ENCODE results near the gene SEMA5B.

- TF ChIP-seq MXI1 (conservative IDR thresholded peaks at IDR 0.05; ENCODE audit: poor library complexity, severe bottlenecking) (peak; percentile 62), CTCF (IDR thresholded peaks at IDR 0.05; ENCODE audit: poor library complexity, severe bottlenecking) (no peak), SMC3 (conservative IDR thresholded peaks at IDR 0.05; ENCODE audit: poor library complexity) (peak; percentile 9), EZH2 (IDR thresholded peaks at IDR 0.05; ENCODE audit: borderline replicate concordance, insufficient read depth, low read length, poor library complexity, severe bottlenecking) (no peak), REST (IDR thresholded peaks at IDR 0.05; ENCODE audit: borderline replicate concordance) (no peak), POLR2AphosphoS5 (IDR thresholded peaks at IDR 0.05) (no peak), RAD21 (conservative IDR thresholded peaks at IDR 0.05) (no peak), EP300 (conservative IDR thresholded peaks at IDR 0.05; ENCODE audit: poor library complexity, severe bottlenecking) (no peak), TAF1 (IDR thresholded peaks at IDR 0.05; ENCODE audit: low read depth) (peak; percentile 16)
Measured at GRCh38 chr3:123026565-123027291, 835 bp downstream of the SEMA5B start.
